CD4-positive, alpha-beta T cell treated with Interleukin-4 for 1 hour (primary cell): ENCODE data around the gene SH3GLB2.
"Not testable (repeated sequence)": the region's sequence is repeated elsewhere in the genome, so short reads cannot be mapped to it uniquely, and the experiment has no call there.

ENCODE experiments used
- DNase-seq, 2 donors: peaks; one replicate each; pipeline ENCODE4 v3.0.0-alpha.2; 2020 to 2022

SH3GLB2 gene

DNA sequence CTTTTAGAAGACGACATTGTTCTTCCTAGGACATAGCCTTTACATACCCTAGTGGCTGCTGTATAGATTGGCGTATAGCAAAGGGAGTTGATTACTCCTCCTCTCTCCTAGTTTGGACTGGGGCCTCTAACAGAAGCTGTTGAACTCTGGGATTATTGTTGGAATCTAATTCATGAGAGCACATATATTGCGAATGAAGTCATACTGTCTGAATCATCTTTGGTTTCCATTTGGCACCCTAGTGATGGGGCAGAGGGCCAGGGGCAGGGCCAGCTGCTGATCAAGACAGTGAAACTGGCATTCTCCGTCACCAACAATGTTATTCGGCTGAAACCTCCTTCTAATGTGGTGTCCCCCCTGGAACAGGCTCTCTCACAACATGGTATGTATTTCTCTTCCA lies 40.3 kb downstream of the SH3GLB2 start:
- DNase-seq, result no peak

DNA sequence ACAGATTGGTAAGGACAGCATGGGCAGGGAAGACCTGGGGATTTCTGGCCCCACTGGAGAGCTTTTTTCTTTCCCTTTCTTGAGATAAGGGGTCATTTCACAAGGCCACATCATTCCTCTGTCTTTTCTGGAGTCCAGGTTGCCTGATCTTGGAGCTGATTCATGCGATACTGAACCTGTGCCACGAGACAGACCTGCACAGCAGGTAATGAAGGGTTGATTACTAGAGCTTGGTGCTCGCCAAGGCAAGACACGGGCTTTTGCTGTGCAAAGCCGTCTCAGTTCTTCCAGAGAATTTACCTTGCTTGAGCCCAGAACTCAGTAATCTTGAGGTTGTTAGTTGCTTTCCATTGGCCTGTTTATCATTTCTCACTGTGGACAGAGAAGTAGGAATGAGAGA lies 41.5 kb downstream of the SH3GLB2 start:
- DNase-seq, result no peak

DNA sequence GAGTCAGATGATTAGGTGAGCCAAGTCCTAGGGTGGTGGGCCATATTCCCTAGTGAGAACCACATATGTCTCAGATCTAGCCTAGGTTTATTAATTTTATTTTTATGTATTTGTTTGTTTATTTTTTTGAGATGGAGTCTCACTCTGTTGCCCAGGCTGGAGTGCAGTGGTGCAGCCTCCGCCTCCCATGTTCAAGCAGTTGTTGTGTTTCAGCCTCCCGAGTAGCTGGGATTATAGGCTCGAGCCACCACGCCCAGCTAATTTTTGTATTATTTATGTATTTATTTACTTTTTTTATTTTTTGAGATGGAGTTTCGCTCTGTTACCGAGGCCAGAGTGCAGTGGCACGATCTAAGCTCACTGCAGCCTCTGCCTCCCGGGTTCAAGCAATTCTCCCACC lies 44.6 kb downstream of the SH3GLB2 start:
- no peak for DNase-seq

DNA sequence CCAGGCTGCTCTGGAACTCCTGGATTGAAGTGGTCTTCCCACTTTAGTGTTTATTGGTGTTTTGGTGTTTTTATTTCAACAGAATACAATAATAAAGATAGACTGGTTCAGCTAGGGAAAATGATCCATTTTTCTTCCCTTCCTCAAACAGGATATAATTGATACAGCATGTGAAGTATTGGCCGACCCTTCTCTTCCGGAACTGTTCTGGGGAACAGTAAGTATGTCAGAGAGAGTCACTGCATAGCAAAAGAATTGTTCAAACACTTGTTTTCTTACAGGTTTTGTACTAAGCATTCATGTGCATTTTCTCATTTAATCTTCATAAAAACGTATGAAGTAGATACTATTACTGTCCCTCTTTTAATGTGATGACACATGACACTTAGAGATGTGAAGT lies 49.0 kb downstream of the SH3GLB2 start:
- no peak for DNase-seq

DNA sequence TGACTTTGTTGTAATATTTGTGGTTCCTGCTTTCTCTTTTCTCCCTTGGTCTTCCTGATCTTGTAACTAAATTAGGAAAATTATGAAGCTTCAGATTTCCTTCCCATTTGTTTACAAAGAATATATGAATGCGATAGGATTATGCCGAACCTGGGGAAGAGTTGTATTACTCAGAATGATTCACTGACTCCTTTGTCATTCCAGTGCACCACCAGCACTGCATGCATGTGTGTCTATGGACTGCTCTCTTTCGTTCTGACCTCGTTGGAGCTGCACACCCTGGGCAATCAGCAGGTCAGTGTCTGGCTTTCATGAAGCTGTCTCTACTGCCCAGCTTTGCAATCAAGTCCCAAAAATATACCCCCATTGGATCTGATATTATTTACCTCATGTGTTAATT lies 55.2 kb downstream of the SH3GLB2 start:
- DNase-seq, result no peak

DNA sequence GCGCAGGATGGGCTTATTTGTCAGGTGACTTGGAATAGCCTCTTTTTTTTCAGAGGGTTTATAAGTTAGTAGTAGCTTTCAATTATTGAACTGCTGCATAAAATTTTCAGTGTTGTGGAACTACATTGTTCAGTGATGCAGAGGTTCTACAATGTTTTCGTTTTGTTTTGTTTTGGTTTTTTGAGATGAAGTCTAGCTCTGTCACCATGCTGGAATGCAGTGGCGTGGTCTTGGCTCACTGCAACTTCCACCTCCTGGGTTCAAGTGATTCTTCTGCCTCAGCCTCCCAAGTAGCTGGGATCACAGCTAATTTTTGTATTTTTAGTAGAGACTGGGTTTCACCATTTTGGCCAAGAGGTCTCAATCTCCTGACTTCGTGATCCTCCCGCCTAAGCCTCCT lies 58.6 kb downstream of the SH3GLB2 start:
- no peak for DNase-seq

DNA sequence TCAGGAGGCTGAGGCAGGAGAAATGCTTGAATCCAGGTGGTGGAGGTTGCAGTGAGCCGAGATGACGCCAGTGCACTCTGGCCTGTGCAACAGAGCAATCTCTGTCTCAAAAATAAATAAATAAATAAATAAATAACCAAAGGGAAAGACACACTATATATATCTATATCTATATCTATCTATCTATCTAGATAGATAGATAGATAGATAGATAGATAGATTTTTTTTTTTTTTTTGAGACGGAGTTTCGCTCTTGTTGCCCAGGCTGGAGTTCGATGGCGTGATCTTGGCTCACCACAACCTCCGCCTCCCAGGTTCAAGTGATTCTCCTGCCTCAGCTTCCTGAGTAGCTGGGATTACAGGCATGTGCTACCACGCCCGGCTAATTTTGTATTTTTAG lies 66.7 kb downstream of the SH3GLB2 start:
- not testable (repeated sequence) for DNase-seq
